22Rv1 (cell line): ENCODE measurements around the gene DBN1.

ENCODE experiments used
- H3K27ac ChIP-seq: fragments of 450-650 bp; 2 replicates; pipeline ENCODE4 v1.5.1; 2017
- ZFX ChIP-seq: fragments of 450-650 bp; IDR thresholded peaks from 2 replicates; pipeline ENCODE4 v1.6.1; 2017; ENCODE audit warnings: antibody characterized with exemption, borderline replicate concordance
- TF ChIP-seq, protein P1 (sequence below): fragments of 450-650 bp; IDR thresholded peaks from 2 replicates; pipeline ENCODE4 v1.5.1; 2017; ENCODE audit warnings: mild to moderate bottlenecking

DBN1 gene

DNA sequence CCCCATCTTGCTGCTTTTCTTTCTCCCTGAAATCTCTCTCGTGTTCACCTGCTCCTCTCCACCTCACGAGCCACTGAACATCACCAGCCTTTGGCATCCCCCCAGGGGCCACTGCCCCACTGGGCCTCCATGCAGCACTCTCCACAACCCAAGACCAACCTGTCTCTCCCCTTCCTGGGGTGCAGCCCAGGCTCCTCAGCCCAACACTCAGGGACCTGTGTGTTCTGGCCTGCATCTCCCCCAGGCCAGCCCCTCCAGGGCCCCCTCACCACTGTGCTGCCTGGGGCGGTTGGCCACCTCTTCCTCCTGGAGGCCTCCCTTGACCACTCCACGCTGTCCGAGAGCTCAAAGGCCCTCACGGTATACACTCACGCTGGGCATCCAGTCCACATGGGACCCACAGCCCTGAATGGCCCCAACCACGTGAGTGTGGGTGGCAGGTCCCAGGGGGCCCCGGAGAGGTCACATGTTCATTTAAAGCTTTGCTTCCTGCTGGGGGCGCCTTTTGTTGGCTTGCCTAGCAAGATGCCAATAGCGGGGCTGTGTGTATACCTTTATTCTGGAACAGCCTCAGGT, 36.6 kb upstream of the DBN1 start:
- H3K27ac ChIP-seq, result no peak overlapping the region
- no peak for TF ChIP-seq ZFX
- TF ChIP-seq, protein P1, sequence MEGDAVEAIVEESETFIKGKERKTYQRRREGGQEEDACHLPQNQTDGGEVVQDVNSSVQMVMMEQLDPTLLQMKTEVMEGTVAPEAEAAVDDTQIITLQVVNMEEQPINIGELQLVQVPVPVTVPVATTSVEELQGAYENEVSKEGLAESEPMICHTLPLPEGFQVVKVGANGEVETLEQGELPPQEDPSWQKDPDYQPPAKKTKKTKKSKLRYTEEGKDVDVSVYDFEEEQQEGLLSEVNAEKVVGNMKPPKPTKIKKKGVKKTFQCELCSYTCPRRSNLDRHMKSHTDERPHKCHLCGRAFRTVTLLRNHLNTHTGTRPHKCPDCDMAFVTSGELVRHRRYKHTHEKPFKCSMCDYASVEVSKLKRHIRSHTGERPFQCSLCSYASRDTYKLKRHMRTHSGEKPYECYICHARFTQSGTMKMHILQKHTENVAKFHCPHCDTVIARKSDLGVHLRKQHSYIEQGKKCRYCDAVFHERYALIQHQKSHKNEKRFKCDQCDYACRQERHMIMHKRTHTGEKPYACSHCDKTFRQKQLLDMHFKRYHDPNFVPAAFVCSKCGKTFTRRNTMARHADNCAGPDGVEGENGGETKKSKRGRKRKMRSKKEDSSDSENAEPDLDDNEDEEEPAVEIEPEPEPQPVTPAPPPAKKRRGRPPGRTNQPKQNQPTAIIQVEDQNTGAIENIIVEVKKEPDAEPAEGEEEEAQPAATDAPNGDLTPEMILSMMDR, result no peak

DNA sequence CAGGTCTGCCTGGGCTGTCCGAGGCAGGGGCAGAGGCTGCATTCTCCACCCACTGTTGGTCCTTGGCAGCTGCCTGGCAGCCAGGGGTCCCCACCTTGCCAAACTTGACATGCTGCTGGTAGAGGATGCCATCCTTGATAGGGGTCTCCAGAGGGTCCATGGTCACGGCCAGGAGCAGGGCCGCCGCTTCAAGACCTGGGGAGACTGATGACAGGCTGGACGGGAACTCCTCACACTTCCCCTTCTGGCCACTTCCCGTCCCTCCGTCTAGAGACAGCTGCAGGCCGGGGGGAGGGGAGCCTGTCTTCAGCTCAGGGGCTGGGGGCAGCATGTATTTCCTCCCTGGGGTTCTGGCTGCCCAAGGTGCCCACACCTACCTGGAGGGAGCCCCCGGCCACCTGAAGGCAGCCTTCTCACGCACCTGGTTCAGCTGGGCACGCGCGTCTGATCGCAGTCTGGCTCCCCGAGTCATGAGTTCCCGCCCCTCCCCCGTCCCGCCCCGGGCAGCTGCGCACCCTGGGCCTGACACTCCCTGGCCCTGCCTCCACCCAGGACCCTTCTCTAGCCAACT, 36.0 kb upstream of the DBN1 start, which contains the start of gene DOK3:
DOK3 (minus strand) TSS at position 446 of the 571 bp plus-strand sequence; CDS start at position 160, 286 bp downstream.
- H3K27ac ChIP-seq, result no peak within 1 kb of the TSS
- TF ChIP-seq, protein P1, result no peak
- TF ChIP-seq ZFX, result no peak

DNA sequence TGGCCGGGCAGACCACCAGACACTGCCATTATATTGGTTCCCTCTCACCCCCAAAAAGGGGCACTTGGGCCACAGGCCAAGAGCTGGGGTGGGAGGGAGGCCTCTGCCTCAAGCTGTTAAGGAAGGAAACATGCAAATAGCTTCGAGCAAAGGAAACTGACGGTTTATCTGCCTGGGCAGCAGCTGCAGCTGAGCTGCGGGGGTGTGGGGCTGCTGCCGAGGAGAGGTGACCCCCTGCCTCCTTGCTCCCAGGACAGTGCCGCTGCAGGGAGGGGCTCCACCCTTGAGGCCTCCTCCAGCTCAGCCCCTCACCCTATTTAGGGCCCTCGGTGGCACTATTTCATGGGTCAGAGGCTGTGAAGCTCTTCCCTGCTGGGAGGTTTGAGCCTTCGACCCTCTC, 35.4 kb upstream of the DBN1 start:
- TF ChIP-seq, protein P1, result no peak
- no peak for TF ChIP-seq ZFX
- H3K27ac ChIP-seq, result no peak overlapping the region

DNA sequence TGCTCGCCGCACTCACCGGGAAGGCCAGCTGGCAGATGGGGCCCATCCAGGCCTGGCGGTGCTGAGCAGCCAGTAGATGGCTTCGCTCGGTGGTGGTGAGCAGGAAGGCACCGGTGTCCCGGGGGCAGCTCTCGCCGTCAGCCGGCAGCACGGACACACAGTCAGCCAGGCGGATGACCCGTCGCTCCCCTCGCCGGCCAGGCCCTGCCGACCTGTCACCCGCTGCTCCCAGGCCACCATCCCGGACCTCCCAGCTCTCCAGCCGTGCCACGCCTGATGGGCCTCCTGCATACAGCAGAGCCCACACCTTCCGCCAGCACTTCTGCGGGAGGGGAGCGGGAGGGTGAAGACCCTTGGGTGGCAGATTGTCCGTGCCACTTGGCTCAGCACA, 34.8 kb upstream of the DBN1 start:
- H3K27ac ChIP-seq, result no peak overlapping the region
- no peak for TF ChIP-seq ZFX
- TF ChIP-seq, protein P1, result no peak

DNA sequence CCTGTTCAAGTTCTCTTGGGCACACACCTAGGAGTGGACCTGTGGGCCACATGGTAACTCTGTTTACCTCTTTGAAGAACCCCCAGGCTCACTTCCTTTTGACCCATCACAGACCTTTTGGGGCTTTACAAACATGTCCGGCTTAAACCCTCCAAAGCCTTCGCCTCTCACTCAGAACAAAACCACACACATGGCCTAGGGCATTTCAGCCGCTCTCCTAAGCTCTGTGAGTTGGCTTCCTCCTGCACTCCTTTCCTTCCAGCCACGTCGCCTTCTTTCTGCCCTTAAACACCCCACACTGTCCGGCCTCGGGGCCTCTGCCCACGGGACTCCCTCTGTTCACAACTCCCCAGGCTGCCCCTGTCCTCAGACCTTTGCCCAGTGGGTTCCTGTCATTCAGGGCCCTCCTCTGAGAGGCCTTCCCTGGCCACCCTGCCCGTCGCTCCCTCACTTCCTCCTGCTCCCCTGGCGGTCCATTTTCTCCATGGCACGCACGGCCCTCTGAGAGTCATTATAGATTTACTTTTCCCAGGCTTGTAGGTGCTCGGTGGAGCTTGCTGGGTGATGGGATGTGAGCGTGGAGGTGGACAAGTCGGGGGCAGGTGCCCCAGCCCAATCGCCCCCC, 34.3 kb upstream of the DBN1 start:
- no peak overlapping the region for H3K27ac ChIP-seq
- no peak for TF ChIP-seq ZFX
- TF ChIP-seq, protein P1, result no peak

DNA sequence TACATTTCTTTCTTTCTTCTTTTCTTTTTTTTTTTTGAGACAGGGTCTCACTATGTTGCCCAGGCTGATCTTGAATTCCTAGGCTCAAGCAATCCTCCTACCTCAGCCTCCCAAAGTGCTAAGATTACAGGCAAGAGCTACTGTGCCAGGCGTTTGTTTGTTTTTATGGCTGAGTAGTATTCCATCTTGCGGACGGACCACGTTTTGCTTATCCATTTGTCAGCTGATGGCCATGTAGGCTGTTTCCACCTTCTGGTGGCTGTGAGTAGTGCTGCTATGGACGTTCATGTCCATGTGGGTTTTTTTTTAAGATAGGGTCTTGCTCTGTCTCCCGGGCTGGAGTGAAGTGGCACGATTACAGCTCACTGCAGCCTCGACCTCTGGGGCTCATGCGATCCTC, 33.7 kb upstream of the DBN1 start:
- no peak overlapping the region for H3K27ac ChIP-seq
- TF ChIP-seq, protein P1, result peak; percentile 18; the same call in 1 of the 2 replicates
- no peak for TF ChIP-seq ZFX

DNA sequence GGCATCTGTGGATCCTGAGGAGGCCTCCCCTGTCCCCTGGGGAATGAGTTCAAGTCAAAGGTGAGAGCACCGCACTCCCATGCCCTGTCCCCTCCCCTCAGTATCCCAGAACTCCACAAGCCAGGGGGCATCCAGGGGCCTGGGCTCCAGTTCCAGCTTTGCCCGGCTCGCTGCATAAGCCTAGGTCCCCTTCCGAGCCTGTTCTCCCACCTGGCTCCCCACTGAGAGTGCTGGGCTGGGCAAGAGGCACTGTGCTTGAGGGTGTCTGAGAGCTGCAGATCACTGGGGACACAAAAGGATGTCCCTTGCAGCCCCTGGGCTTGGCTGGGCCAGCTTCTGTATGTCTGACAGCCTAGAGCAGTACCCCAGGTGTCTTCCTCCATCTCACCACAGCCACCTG, 31.6 kb upstream of the DBN1 start:
- H3K27ac ChIP-seq, result no peak overlapping the region
- TF ChIP-seq, protein P1, result no peak
- TF ChIP-seq ZFX, result no peak
